OCI-LY7 (cell line): ENCODE measurements around the gene USP15. TPM values are rescaled to one million over a fixed set of nuclear protein-coding genes. Genes with fewer than 3 reads are reported as not detected.
"Not testable (repeated sequence)": the region's sequence is repeated elsewhere in the genome, so short reads cannot be mapped to it uniquely, and the experiment has no call there.

Experiments
- BruUV-seq: library from RNA; stranded (reverse); fragments of 400-500 nt; replicated peaks from 2 replicates; lab custom pipeline; 2021; lab: Mats Ljungman, UMichigan
- CTCF ChIA-PET: fragments of 300-600 bp; sonication (Branson Sonifier 250); formaldehyde crosslinking; loops from one replicate; lab custom pipeline; 2022; ENCODE audit warnings: antibody characterized with exemption; ENCODE audit not compliant: unreplicated experiment; lab: Charles Lee
- POLR2A ChIA-PET: fragments of 300-600 bp; sonication (Branson Sonifier 250); formaldehyde crosslinking; loops from one replicate; lab custom pipeline; 2022; ENCODE audit warnings: antibody characterized with exemption; lab: Charles Lee
- DNase-seq: peaks from one replicate; pipeline ENCODE4 v3.0.0-alpha.2; 2015; ENCODE audit warnings: low spot score
- H2AFZ ChIP-seq: fragments of 200-600 bp; sonication (generic), shearing (Covaris generic); 2 replicates; pipeline ENCODE4 v1.6.1; 2014; ENCODE audit warnings: mild to moderate bottlenecking, antibody characterized with exemption, low read length, moderate library complexity
- H3K27ac ChIP-seq: fragments of 200-600 bp; sonication (generic); 2 replicates; pipeline ENCODE4 v1.5.1; 2014; ENCODE audit warnings: mixed run types, low read depth, mild to moderate bottlenecking, moderate library complexity, low read length, inconsistent platforms; ENCODE audit not compliant: poor library complexity, severe bottlenecking
- H3K36me3 ChIP-seq: fragments of 200-600 bp; sonication (generic); 2 replicates; pipeline ENCODE4 v1.6.1; 2014; ENCODE audit warnings: mild to moderate bottlenecking, antibody characterized with exemption, low read length, moderate library complexity, mixed read lengths; ENCODE audit not compliant: insufficient read depth
- H3K4me1 ChIP-seq: fragments of 200-600 bp; sonication (generic); 2 replicates; pipeline ENCODE4 v1.5.1; 2014; ENCODE audit warnings: mild to moderate bottlenecking, low read length; ENCODE audit not compliant: insufficient read depth, poor library complexity, severe bottlenecking
- H3K4me2 ChIP-seq: fragments of 200-600 bp; sonication (generic); 2 replicates; pipeline ENCODE4 v1.6.1; 2014; ENCODE audit warnings: mild to moderate bottlenecking, low read length
- H3K4me3 ChIP-seq: fragments of 200-600 bp; sonication (generic); 2 replicates; pipeline ENCODE4 v1.5.1; 2014; ENCODE audit warnings: mild to moderate bottlenecking, low read depth, low read length; ENCODE audit not compliant: poor library complexity, severe bottlenecking
- H3K79me2 ChIP-seq: fragments of 200-600 bp; sonication (generic); 2 replicates; pipeline ENCODE4 v1.6.1; 2016; ENCODE audit warnings: low read depth, mild to moderate bottlenecking, low read length, moderate library complexity, mixed read lengths; ENCODE audit not compliant: insufficient read depth
- H3K9me2 ChIP-seq: fragments of 200-600 bp; sonication (generic); 2 replicates; pipeline ENCODE4 v1.6.1; 2016; ENCODE audit warnings: mild to moderate bottlenecking, low read length, mixed read lengths; ENCODE audit not compliant: insufficient read depth
- H3K9me3 ChIP-seq: fragments of 200-600 bp; sonication (generic); 2 replicates; pipeline ENCODE4 v1.6.1; 2014; ENCODE audit warnings: mild to moderate bottlenecking, mixed run types, low read length, mixed read lengths
- H4K20me1 ChIP-seq: fragments of 200-600 bp; sonication (generic); 2 replicates; pipeline ENCODE4 v1.6.1; 2014; ENCODE audit warnings: mild to moderate bottlenecking, antibody characterized with exemption, low read length, moderate library complexity, mixed read lengths; ENCODE audit not compliant: insufficient read depth
- CTCF ChIP-seq: fragments of 200-600 bp; sonication (generic); conservative IDR thresholded peaks from 2 replicates; pipeline ENCODE4 v1.5.1; 2014; ENCODE audit warnings: mild to moderate bottlenecking, antibody characterized with exemption, low read length, moderate library complexity, mixed read lengths
- EZH2phosphoT487 ChIP-seq: fragments of 200-600 bp; sonication (generic); IDR thresholded peaks from 2 replicates; pipeline ENCODE4 v1.6.1; 2018; ENCODE audit warnings: low read depth, borderline replicate concordance, mild to moderate bottlenecking, mixed run types, antibody characterized with exemption, low read length, moderate library complexity, mixed read lengths
- intact Hi-C: fragments of 100-400 bp; cut with micrococcal nuclease; formaldehyde crosslinking; loops from one replicate; pipeline ENCODE4 v1.10.0; 2022; ENCODE audit not compliant: unreplicated experiment
- total RNA-seq, 2 experiments: library from RNA; depleted of rRNA in 1 of 2; stranded (reverse); fragments of >200 nt in 1 of 2; shearing (Covaris generic) in 1 of 2; gene quantifications; 2 replicates each; pipeline ENCODE4 v1.2.3, GENCODE V29; 2014 to 2022

Gene USP15
- total RNA-seq, 2 experiments from 2014 or later, result 43.3 to 62.8 TPM

DNA sequence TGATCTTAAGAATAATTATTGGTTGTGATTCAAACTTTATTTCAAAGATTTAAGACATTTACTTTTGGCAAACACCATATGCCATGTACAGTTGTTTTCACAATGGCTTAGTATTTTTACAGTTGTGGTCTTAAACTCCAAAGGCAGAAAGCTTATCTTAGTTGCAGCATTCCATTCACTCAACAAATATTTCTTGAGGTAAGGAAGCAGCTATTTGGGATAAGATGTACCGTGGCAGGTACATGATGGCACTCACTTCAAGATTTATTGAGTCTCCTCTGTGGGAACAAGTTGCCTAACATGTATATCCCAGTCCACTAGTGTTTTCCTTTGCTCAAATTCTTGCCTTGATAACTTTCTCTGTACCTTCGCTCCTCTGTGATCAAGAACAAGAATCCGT is 198.4 kb downstream of the USP15 start:
- H3K4me3 ChIP-seq, result no peak overlapping the region
- H3K27ac ChIP-seq, result no peak overlapping the region
- H3K9me3 ChIP-seq, result peaks cover 2% of the 10 kb centered on the region
- CTCF ChIA-PET, result no interaction called here
- H3K4me2 ChIP-seq, result no peak overlapping the region
- H3K9me2 ChIP-seq, result no peaks in the 10 kb centered on the region
- DNase-seq, result no peak
- POLR2A ChIA-PET, result interaction anchor here (0.7 to 2.4 kb wide), 2 partner anchors 9 to 11 kb away, joined by 4 to 10 read pairs; partner anchors contain the start of gene MON2
- H3K79me2 ChIP-seq, result no peaks in the 10 kb centered on the region
- BruUV-seq, result no TSS peak
- no peak overlapping the region for H2AFZ ChIP-seq
- intact Hi-C loops, result no loop called here
- H3K36me3 ChIP-seq, result no peaks in the 10 kb centered on the region
- H4K20me1 ChIP-seq, result no peaks in the 10 kb centered on the region
- no peaks in the 10 kb centered on the region for H3K4me1 ChIP-seq
- TF ChIP-seq CTCF (no peak), EZH2phosphoT487 (no peak)

DNA sequence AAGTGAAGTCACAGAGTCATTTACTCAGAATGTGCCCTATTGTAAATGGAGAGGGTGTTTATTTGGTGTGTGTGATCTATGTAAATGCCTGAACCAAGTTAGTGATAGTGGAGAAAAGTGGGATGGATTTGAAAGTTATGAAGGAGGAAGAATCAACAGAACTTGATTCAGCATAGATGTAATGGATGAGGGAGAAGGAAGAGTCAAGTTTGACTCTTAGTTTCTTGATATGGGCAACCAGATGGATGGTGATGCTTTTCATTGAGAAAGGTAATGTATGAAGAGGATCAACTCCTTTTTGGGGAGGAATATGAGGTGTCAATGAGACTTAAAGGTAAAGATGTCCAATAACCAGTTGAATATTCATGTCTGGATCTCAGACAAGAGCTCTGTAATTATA is 199.8 kb downstream of the USP15 start:
- Histone ChIP-seq H3K4me1 (no peaks in the 10 kb centered on the region), H3K79me2 (no peaks in the 10 kb centered on the region), H3K9me2 (no peaks in the 10 kb centered on the region), H2AFZ (no peak overlapping the region), H3K4me3 (no peak overlapping the region), H3K9me3 (peaks cover 7% of the 10 kb centered on the region), H3K27ac (no peak overlapping the region), H3K36me3 (no peaks in the 10 kb centered on the region), H4K20me1 (no peaks in the 10 kb centered on the region), H3K4me2 (no peak overlapping the region)
- ChIA-PET POLR2A (interaction anchor here (0.6 to 1.3 kb wide), 3 partner anchors 22 to 1215 kb away, joined by 3 to 4 read pairs (median 4); no protein-coding TSS in a partner anchor), CTCF (no interaction called here)
- no TSS peak for BruUV-seq
- intact Hi-C loops, result loop anchor here (10.0 kb wide), 3 partner anchors 145 to 935 kb away; partner anchors contain the start of gene USP15
- no peak for DNase-seq
- no peak for TF ChIP-seq EZH2phosphoT487
- no peak for TF ChIP-seq CTCF

DNA sequence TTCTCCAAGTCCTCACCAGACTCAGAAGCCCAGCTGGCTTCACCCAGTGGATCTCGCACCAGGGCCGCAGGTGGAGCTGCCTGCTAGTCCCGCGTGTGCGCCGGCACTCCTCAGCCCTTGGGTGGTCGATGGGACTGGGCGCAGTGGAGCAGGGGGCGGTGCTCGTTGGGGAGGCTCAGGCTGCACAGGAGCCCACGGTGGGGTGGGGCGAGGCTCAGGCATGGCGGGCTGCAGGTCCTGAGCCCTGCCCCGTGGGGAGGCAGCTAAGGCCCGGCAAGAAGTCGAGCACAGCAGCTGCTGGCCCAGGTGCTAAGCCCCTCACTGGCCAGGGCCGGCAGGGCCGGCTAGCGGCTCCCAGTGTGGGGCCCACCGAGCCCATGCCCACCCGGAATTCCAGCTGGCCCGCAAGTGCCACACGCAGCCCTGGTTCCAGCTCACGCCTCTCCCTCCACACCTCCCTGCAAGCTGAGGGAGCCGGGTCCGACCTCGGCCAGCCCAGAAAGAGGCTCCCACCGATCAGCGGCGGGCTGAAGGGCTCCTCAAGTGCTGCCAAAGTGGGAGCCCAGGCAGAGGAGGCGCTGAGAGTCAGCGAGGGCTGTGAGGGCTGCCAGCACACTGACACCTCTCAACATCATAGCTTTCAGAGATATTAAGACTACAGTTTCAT is 201.1 kb downstream of the USP15 start:
- H3K79me2 ChIP-seq, H2AFZ ChIP-seq, H3K36me3 ChIP-seq, CTCF ChIA-PET, H3K4me1 ChIP-seq, H3K9me2 ChIP-seq, H3K9me3 ChIP-seq, H3K4me2 ChIP-seq, H3K4me3 ChIP-seq, DNase-seq, H4K20me1 ChIP-seq, BruUV-seq, H3K27ac ChIP-seq: not testable (repeated sequence)
- intact Hi-C loops, result loop anchor here (10.0 kb wide), 3 partner anchors 143 to 937 kb away; partner anchors contain the start of gene USP15
- POLR2A ChIA-PET, result interaction anchor here (1.3 kb wide), 1 partner anchor 44 kb away, joined by 4 read pairs; no protein-coding TSS in a partner anchor

DNA sequence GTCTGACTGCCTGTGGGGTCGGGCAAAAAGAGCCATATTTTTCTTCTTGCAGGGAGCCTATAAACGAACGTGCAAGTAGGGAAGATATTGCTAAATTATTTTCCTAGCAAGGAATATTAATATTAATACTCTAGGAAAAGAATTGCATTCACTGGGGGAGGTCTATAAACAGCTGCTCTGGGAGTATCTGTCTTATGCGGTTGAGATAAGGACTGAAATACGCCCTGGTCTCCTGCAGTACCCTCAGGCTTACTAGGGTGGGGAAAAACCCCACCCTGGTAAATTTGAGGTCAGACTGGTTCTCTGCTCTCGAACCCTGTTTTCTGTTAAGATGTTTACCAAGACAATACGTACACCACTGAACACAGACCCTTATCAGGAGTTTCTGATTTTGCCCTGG is 203.0 kb downstream of the USP15 start:
- intact Hi-C loops, result loop anchor here (10.0 kb wide), 3 partner anchors 142 to 938 kb away; partner anchors contain the start of gene USP15
- H3K9me3 ChIP-seq, BruUV-seq, H3K36me3 ChIP-seq, H3K4me3 ChIP-seq, H3K27ac ChIP-seq, H3K4me1 ChIP-seq, H2AFZ ChIP-seq, CTCF ChIA-PET, H3K4me2 ChIP-seq, H3K9me2 ChIP-seq, H4K20me1 ChIP-seq: not testable (repeated sequence)
- peaks cover 16% of the 10 kb centered on the region for H3K79me2 ChIP-seq
- DNase-seq, result peak; percentile 29
- POLR2A ChIA-PET, result interaction anchor here (0.6 kb wide), 1 partner anchor 163 kb away, joined by 5 read pairs; no protein-coding TSS in a partner anchor
